ENCODE results near the gene POLH.
"Not testable (repeated sequence)": the region's sequence is repeated elsewhere in the genome, so short reads cannot be mapped to it uniquely, and the experiment has no call there.

Gene POLH

GRCh38 chr6:43547222-43547621, 28.8 kb upstream of the POLH start:
- in situ Hi-C loops (cut with MboI; ENCODE audit: low pct_unique_long_range_greater_than_20kb, low sequenced_read_pairs, unreplicated experiment): no loop called here
- TF ChIP-seq CTCF (IDR thresholded peaks at IDR 0.05; ENCODE audit: extremely low read depth, insufficient read depth, missing control alignments): no peak
- no peak for DNase-seq (ENCODE audit: low spot score)

GRCh38 chr6:43557620-43558019, 18.4 kb upstream of the POLH start:
- in situ Hi-C loops (cut with MboI; ENCODE audit: low pct_unique_long_range_greater_than_20kb, low sequenced_read_pairs, unreplicated experiment); DNase-seq (ENCODE audit: low spot score): not testable (repeated sequence)

GRCh38 chr6:43559328-43559727, 16.7 kb upstream of the POLH start:
- no peak for DNase-seq (ENCODE audit: low spot score)
- in situ Hi-C loops (cut with MboI; ENCODE audit: low pct_unique_long_range_greater_than_20kb, low sequenced_read_pairs, unreplicated experiment): no loop called here
- no peak for TF ChIP-seq CTCF (IDR thresholded peaks at IDR 0.05; ENCODE audit: extremely low read depth, insufficient read depth, missing control alignments)

- DNase-seq (ENCODE audit: low spot score): peak; percentile 58
- TF ChIP-seq CTCF (IDR thresholded peaks at IDR 0.05; ENCODE audit: extremely low read depth, insufficient read depth, missing control alignments): no peak
Measured at GRCh38 chr6:43570876-43571441, 5.0 kb upstream of the POLH start.

GRCh38 chr6:43572015-43572414, 4.0 kb upstream of the POLH start:
- no peak for TF ChIP-seq CTCF (IDR thresholded peaks at IDR 0.05; ENCODE audit: extremely low read depth, insufficient read depth, missing control alignments)
- DNase-seq (ENCODE audit: low spot score): no peak
- in situ Hi-C loops (cut with MboI; ENCODE audit: low pct_unique_long_range_greater_than_20kb, low sequenced_read_pairs, unreplicated experiment): no loop called here

More at GRCh38 chr6:43570876-43571441, 5.0 kb upstream of the POLH start:
- in situ Hi-C loops (cut with MboI; ENCODE audit: low pct_unique_long_range_greater_than_20kb, low sequenced_read_pairs, unreplicated experiment): no loop called here

GRCh38 chr6:43575105-43575771, 747 bp upstream of the POLH start:
- in situ Hi-C loops (cut with MboI; ENCODE audit: low pct_unique_long_range_greater_than_20kb, low sequenced_read_pairs, unreplicated experiment): no loop called here
- no peak for DNase-seq (ENCODE audit: low spot score)
- no peak for TF ChIP-seq CTCF (IDR thresholded peaks at IDR 0.05; ENCODE audit: extremely low read depth, insufficient read depth, missing control alignments)

GRCh38 chr6:43578748-43579147, 2.8 kb downstream of the POLH start:
- DNase-seq (ENCODE audit: low spot score): no peak
- no peak for TF ChIP-seq CTCF (IDR thresholded peaks at IDR 0.05; ENCODE audit: extremely low read depth, insufficient read depth, missing control alignments)
- in situ Hi-C loops (cut with MboI; ENCODE audit: low pct_unique_long_range_greater_than_20kb, low sequenced_read_pairs, unreplicated experiment): no loop called here

All from GM13977 (cell line).